ENCODE data around the gene LINGO4.

- TF ChIP-seq USF1 (IDR thresholded peaks at IDR 0.05; ENCODE audit: borderline replicate concordance, extremely low read length, insufficient read depth, low read depth, low read length), result no peak
- TF ChIP-seq CHD2 (IDR thresholded peaks at IDR 0.05; ENCODE audit: borderline replicate concordance, low read depth, low read length), result peak; percentile 97
- no peak for TF ChIP-seq EP300 (IDR thresholded peaks at IDR 0.05; ENCODE audit: borderline replicate concordance in 1 of 2, control insufficient read depth in 1 of 2, low read depth in 2 of 2, low read length in 2 of 2)
- no peak for TF ChIP-seq SRF (IDR thresholded peaks at IDR 0.05; ENCODE audit: low read depth in 2 of 2, low read length in 2 of 2)
- TF ChIP-seq NBN (IDR thresholded peaks at IDR 0.05), result peak; percentile 73
- TF ChIP-seq SIN3A (IDR thresholded peaks at IDR 0.05; ENCODE audit: low read depth, low read length), result no peak; the same call in 1 of the 2 replicates
- peak; percentile 17 to 36 (median 23); a peak in 3 of 6 replicates for TF ChIP-seq CTCF (IDR thresholded peaks at IDR 0.05 in 2 of 3, conservative IDR thresholded peaks at IDR 0.05 in 1 of 3; ENCODE audit: control insufficient read depth in 2 of 3, extremely low read depth in 1 of 3, insufficient read depth in 1 of 3, low read depth in 3 of 3, low read length in 3 of 3)
- no peak for TF ChIP-seq GABPA (IDR thresholded peaks at IDR 0.05; ENCODE audit: low read depth)
- no peak for TF ChIP-seq MYC (IDR thresholded peaks at IDR 0.05; ENCODE audit: insufficient read depth, insufficient read length, insufficient replicate concordance, low read length, severe bottlenecking)
- peak; percentile 100 for TF ChIP-seq SP1 (IDR thresholded peaks at IDR 0.05; ENCODE audit: low read depth, low read length)
- TF ChIP-seq MXI1 (IDR thresholded peaks at IDR 0.05; ENCODE audit: low read depth, low read length), result peak; percentile 44; the same call in 1 of the 2 replicates
- TF ChIP-seq SIX5 (IDR thresholded peaks at IDR 0.05; ENCODE audit: low read depth, low read length, severe bottlenecking), result no peak
Measured at GRCh38 chr1:151790071-151790939, 14.9 kb downstream of the LINGO4 start, which contains the start of gene TDRKH.

All from GM12878 (cell line).